NCI-H1048 (cell line): ENCODE measurements around the gene COL11A2.

Experiments
- DNase-seq: peaks from one replicate; lab custom pipeline; 2025; lab: John Stamatoyannopoulos, UW

The COL11A2 gene

DNA sequence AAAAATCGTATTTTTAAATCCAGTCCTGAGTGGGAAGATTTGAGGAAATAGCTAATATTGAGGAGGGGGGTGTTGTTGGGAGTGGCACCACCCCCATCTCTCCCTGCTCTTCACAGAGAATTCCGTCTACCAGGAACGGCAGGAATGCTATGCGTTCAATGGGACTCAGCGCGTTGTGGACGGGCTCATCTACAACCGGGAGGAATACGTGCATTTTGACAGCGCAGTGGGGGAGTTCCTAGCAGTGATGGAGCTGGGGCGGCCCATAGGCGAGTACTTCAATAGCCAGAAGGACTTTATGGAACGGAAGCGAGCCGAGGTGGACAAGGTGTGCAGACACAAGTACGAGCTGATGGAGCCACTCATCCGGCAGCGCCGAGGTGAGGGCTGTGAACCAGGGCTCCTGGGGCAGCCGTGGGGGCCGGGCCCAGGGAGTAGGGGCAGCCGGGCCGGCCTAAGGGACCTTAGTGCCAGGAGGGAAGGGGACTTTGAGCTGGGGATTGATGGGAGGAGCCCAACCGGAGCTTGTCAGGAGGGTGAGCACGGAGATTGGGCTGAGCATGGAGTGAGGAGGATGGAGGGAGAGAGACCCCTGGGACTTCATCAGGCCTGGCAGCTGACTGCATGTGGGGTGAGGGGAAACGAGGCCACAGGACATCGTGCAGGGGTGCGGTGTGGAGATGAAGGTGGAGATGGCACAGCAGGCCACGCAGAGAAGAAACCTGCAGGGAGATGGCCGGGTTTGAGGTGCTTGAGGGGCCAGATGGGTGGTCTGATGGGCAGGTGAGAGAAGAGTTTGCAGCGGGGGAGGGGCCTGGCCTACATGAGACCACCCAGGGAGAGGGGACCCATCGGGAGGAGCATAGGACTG lies 75.2 kb downstream of the COL11A2 start:
- DNase-seq, result no peak

DNA sequence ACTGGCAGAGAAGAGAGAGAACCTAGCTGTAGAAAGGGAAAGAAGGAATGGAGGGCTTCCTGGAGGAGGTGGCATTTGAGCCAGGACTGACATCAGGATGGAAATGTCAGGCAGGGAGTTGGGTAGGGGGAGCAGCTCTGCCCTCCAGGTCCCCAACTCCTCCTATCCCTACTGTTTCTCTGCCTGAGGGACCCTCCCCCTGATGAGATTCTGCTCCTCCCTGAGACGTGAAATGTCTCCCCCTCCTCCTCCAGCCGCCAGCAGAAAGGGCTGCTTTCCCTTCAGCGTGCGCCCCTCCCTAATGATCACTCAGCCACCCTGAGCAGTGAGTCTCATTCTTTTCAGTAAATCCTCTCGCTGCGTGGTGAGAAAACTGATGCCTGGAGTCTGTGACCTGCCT lies 75.8 kb downstream of the COL11A2 start:
- no peak for DNase-seq

DNA sequence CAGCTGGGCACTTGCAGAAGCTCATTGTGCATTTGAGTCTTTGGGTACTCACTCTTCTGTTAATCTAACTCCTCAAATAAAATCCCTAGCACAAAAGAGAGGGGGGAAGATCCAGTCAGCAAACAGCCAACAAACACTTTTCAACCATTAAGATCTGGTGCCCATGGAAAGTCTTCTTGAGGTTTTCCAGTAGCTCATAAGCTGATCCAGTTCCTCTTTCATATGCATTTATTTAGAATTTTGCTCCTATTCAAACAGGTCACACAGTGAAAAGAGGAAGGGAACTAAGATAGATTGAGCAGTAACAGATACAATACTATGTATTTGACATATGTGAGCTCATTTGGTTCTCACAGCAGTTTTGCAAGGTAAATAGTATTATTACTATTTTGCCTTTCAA lies 77.9 kb downstream of the COL11A2 start:
- no peak for DNase-seq

DNA sequence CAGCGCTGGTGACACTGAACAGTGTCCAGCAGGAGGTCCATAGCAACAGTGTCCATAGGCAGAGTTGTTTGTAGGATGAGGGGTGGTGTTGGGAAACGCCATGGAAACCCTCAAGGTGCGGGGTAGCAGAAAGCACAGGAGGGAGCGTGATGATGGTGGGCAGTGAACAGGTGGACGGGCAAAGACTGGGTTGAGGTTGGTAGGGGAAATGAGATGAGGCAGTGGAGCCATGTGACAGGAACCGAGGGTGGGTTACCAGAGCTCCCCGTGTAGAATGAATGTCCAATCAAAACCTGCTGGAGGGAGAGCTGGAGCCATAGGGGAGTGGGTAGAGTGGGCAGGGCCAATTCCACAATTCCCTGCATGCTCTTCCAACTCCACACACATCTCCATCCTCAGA lies 78.5 kb downstream of the COL11A2 start:
- no peak for DNase-seq
